K562 (cell line): ENCODE data around the gene RHOF. TPM values are rescaled to one million over a fixed set of nuclear protein-coding genes. Genes with fewer than 3 reads are reported as not detected.

Experiments used
- BDP1 ChIP-seq: IDR thresholded peaks from 3 replicates; pipeline ENCODE4 v1.6.1; 2011; ENCODE audit not compliant: insufficient read length, insufficient read depth
- CC2D1A ChIP-seq: fragments of 450-650 bp; IDR thresholded peaks from 2 replicates; pipeline ENCODE4 v1.6.1; 2017; ENCODE audit warnings: mild to moderate bottlenecking
- EP300 ChIP-seq: IDR thresholded peaks from 2 replicates; pipeline ENCODE4 v1.6.1; 2012; ENCODE audit warnings: low read length, improper control_type of control experiment
- HDGF ChIP-seq: fragments of 450-650 bp; IDR thresholded peaks from 2 replicates; pipeline ENCODE4 v1.6.1; 2016
- HNRNPUL1 ChIP-seq: fragments of 200-400 bp; formaldehyde crosslinking; IDR thresholded peaks from 2 replicates; pipeline ENCODE4 v1.6.1; 2017; ENCODE audit warnings: low read length
- KAT2B ChIP-seq: IDR thresholded peaks from one replicate; pipeline ENCODE4 v1.6.1; 2012; ENCODE audit warnings: low read depth, mild to moderate bottlenecking, control low read depth, inconsistent platforms, low read length, moderate library complexity
- KDM1A ChIP-seq, 2 experiments: fragments of 450-650 bp; IDR thresholded peaks; 2 replicates each; pipeline ENCODE4 v1.6.1; 2016; ENCODE audit warnings: mild to moderate bottlenecking in 2 of 2
- KLF6 ChIP-seq: fragments of 250-450 bp; sonication (Bioruptor Pico); IDR thresholded peaks from 2 replicates; pipeline ENCODE4 v1.4.0; 2020; ENCODE audit warnings: mild to moderate bottlenecking, moderate library complexity, borderline replicate concordance
- NFE2L1 ChIP-seq: fragments of 450-650 bp; IDR thresholded peaks from 2 replicates; pipeline ENCODE4 v1.6.1; 2016; ENCODE audit warnings: missing genetic modification characterization, low read depth, mild to moderate bottlenecking, missing compliant biosample characterization, moderate library complexity, borderline replicate concordance
- POU5F1 ChIP-seq: fragments of 150-350 bp; IDR thresholded peaks from 2 replicates; pipeline ENCODE4 v1.6.1; 2014; ENCODE audit warnings: borderline replicate concordance, low read length, low read depth, mild to moderate bottlenecking; ENCODE audit not compliant: partially characterized antibody
- SMAD1 ChIP-seq: fragments of 150-350 bp; IDR thresholded peaks from 2 replicates; pipeline ENCODE4 v1.6.1; 2014; ENCODE audit warnings: low read length, low read depth; ENCODE audit not compliant: partially characterized antibody
- ZBTB1 ChIP-seq: sonication (generic); formaldehyde crosslinking; IDR thresholded peaks from 2 replicates; pipeline ENCODE4 v1.8.1; 2023; ENCODE audit warnings: missing genetic modification reagents, low read depth, mild to moderate bottlenecking, borderline replicate concordance
- ZFP36 ChIP-seq: fragments of 150-350 bp; IDR thresholded peaks from 2 replicates; pipeline ENCODE4 v1.6.1; 2018; ENCODE audit warnings: low read length, low read depth; ENCODE audit not compliant: partially characterized antibody
- ZKSCAN1 ChIP-seq: fragments of 150-350 bp; IDR thresholded peaks from 2 replicates; pipeline ENCODE4 v1.6.1; 2016; ENCODE audit warnings: low read depth, low read length
- ZNF121 ChIP-seq: sonication (generic); formaldehyde crosslinking; conservative IDR thresholded peaks from 2 replicates; pipeline ENCODE4 v1.8.0; 2022; ENCODE audit warnings: missing genetic modification reagents
- ZNF165 ChIP-seq: fragments of 250-450 bp; sonication (Bioruptor Pico); IDR thresholded peaks from 2 replicates; pipeline ENCODE4 v1.4.0; 2020; ENCODE audit warnings: borderline replicate concordance
- ZNF212 ChIP-seq: fragments of 450-650 bp; formaldehyde crosslinking; IDR thresholded peaks from 2 replicates; pipeline ENCODE4 v1.4.0; 2020; ENCODE audit warnings: mild to moderate bottlenecking
- polyA plus RNA-seq, 8 experiments: library from polyadenylated mRNA; depleted of rRNA in 4 of 8; stranded (reverse) in 5 of 8; unstranded in 3 of 8; fragments of >200 nt; fragmentation: Nextera tagmentation in 2 of 8; fragmentation: Illumina TruSeq in 1 of 8; extraction: Ambion mirVana in 2 of 8; extraction: Trizol in 1 of 8; gene quantifications; 2 replicates each; pipeline versions ENCODE4 v1.2.1 to v1.2.3, GENCODE V29; 2011 to 2014; ENCODE audit warnings: inconsistent platforms in 1 of 8, missing spikeins in 1 of 8
- total RNA-seq, 7 experiments: library from RNA; depleted of rRNA in 6 of 7; stranded (reverse); fragments of >200 nt in 6 of 7; fragmentation: Illumina TruSeq in 2 of 7; extraction: Trizol in 2 of 7; gene quantifications; 2 replicates each; pipeline versions ENCODE4 v1.2.1 to v1.2.3, GENCODE V29; 2011 to 2021; ENCODE audit warnings: low replicate concordance in 1 of 7
- TF ChIP-seq, protein P1 (sequence below): fragments of 450-650 bp; IDR thresholded peaks from 2 replicates; pipeline ENCODE4 v1.6.1; 2017; ENCODE audit warnings: antibody characterized with exemption, mild to moderate bottlenecking
- TF ChIP-seq, protein P2 (sequence below): fragments of 450-650 bp; IDR thresholded peaks from 2 replicates; pipeline ENCODE4 v1.6.1; 2017; ENCODE audit warnings: antibody characterized with exemption
- TF ChIP-seq, protein P3 (sequence below): fragments of 150-350 bp; conservative IDR thresholded peaks from 2 replicates; pipeline ENCODE4 v1.6.1; 2014; ENCODE audit warnings: low read length

Gene RHOF
- total and polyA plus RNA-seq, 9 of the 15 experiments (the other 6 are each of a cell fraction or from before 2014, with no cell fraction given), result 0.13 to 10.1 (median 4.0) TPM

DNA sequence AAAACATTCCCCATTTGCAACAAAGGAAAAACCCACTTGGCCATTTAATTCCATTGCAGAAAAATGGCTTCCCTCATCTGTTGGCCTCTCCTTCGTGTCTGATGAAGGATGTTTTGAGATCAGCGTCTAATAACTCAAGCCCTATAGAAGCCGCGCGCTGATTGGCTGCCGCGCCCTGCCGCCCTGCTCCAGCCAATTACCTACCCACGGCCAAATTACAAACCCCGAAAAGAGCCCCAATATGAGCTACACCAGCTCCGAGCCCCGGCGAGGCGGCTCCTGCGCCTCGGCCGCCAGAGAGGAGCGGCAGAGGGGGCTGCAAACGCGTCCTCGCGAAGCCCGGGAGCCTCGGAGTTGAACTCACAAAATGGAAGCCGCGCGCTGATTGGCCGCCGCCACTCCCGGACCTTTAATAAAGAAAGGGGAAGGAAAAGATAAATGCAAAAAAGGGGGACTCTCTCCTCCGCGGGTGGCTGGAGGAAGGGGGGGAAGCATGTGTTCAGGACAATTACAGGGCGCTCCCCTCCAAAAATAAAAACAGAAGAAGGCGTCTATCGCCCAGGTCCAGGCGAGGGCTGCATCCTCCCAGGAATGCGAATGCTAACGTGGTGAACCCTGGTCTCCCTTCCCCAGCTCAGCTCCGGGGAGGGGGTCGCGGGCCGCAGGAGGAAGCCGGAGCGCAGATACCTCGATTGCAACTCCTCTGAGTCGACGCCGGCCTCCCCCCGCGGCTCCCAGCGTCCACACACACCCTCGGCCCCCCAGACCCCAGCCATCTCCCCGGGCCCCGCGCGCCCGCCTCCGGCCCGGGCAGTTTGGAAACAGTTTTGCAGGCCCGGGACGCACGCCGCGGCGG, 9.6 kb upstream of the RHOF start (continued):
- TF ChIP-seq, protein P1, sequence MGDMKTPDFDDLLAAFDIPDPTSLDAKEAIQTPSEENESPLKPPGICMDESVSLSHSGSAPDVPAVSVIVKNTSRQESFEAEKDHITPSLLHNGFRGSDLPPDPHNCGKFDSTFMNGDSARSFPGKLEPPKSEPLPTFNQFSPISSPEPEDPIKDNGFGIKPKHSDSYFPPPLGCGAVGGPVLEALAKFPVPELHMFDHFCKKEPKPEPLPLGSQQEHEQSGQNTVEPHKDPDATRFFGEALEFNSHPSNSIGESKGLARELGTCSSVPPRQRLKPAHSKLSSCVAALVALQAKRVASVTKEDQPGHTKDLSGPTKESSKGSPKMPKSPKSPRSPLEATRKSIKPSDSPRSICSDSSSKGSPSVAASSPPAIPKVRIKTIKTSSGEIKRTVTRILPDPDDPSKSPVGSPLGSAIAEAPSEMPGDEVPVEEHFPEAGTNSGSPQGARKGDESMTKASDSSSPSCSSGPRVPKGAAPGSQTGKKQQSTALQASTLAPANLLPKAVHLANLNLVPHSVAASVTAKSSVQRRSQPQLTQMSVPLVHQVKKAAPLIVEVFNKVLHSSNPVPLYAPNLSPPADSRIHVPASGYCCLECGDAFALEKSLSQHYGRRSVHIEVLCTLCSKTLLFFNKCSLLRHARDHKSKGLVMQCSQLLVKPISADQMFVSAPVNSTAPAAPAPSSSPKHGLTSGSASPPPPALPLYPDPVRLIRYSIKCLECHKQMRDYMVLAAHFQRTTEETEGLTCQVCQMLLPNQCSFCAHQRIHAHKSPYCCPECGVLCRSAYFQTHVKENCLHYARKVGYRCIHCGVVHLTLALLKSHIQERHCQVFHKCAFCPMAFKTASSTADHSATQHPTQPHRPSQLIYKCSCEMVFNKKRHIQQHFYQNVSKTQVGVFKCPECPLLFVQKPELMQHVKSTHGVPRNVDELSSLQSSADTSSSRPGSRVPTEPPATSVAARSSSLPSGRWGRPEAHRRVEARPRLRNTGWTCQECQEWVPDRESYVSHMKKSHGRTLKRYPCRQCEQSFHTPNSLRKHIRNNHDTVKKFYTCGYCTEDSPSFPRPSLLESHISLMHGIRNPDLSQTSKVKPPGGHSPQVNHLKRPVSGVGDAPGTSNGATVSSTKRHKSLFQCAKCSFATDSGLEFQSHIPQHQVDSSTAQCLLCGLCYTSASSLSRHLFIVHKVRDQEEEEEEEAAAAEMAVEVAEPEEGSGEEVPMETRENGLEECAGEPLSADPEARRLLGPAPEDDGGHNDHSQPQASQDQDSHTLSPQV, result peak; percentile 82; the same call in 1 of the 2 replicates
- TF ChIP-seq ZFP36 (no peak), EP300 (no peak), KAT2B (no peak), HDGF (no peak), ZNF121 (CRISPR knock-in tag) (no peak), BDP1 (no peak), ZKSCAN1 (peak; percentile 56; the same call in 1 of the 2 replicates), KDM1A (IDR thresholded peaks at IDR 0.05) (no peak), SMAD1 (peak; percentile 95), ZNF212 (no peak), ZBTB1 (CRISPR knock-in tag) (0 out of 2 replicates have a peak, but pooled peaks have one; percentile 36), POU5F1 (no peak), NFE2L1 (tag) (no peak), CC2D1A (no peak; the same call in 1 of the 2 replicates), HNRNPUL1 (no peak), KLF6 (CRISPR knock-in tag) (0 out of 2 replicates have a peak, but pooled peaks have one; percentile 33), ZNF165 (CRISPR knock-in tag) (no peak)
- TF ChIP-seq, protein P2, sequence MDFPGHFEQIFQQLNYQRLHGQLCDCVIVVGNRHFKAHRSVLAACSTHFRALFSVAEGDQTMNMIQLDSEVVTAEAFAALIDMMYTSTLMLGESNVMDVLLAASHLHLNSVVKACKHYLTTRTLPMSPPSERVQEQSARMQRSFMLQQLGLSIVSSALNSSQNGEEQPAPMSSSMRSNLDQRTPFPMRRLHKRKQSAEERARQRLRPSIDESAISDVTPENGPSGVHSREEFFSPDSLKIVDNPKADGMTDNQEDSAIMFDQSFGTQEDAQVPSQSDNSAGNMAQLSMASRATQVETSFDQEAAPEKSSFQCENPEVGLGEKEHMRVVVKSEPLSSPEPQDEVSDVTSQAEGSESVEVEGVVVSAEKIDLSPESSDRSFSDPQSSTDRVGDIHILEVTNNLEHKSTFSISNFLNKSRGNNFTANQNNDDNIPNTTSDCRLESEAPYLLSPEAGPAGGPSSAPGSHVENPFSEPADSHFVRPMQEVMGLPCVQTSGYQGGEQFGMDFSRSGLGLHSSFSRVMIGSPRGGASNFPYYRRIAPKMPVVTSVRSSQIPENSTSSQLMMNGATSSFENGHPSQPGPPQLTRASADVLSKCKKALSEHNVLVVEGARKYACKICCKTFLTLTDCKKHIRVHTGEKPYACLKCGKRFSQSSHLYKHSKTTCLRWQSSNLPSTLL, result no peak
- TF ChIP-seq, protein P3, sequence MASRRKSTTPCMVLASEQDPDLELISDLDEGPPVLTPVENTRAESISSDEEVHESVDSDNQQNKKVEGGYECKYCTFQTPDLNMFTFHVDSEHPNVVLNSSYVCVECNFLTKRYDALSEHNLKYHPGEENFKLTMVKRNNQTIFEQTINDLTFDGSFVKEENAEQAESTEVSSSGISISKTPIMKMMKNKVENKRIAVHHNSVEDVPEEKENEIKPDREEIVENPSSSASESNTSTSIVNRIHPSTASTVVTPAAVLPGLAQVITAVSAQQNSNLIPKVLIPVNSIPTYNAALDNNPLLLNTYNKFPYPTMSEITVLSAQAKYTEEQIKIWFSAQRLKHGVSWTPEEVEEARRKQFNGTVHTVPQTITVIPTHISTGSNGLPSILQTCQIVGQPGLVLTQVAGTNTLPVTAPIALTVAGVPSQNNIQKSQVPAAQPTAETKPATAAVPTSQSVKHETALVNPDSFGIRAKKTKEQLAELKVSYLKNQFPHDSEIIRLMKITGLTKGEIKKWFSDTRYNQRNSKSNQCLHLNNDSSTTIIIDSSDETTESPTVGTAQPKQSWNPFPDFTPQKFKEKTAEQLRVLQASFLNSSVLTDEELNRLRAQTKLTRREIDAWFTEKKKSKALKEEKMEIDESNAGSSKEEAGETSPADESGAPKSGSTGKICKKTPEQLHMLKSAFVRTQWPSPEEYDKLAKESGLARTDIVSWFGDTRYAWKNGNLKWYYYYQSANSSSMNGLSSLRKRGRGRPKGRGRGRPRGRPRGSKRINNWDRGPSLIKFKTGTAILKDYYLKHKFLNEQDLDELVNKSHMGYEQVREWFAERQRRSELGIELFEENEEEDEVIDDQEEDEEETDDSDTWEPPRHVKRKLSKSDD, result no peak
